Endothelial cell of umbilical vein (primary cell): ENCODE data around the gene MAP6. TPM values are rescaled to one million over a fixed set of nuclear protein-coding genes. Genes with fewer than 3 reads are reported as not detected.

Source experiments
- BruUV-seq: library from RNA; stranded (reverse); fragments of 400-500 nt; replicated peaks from 2 replicates; lab custom pipeline; 2021; lab: Mats Ljungman, UMichigan
- CTCF ChIA-PET: fragments of 300-600, 350-600 bp; sonication (Branson Sonifier 250); formaldehyde crosslinking; loops from one replicate; lab custom pipeline; 2021; ENCODE audit warnings: antibody characterized with exemption, inconsistent platforms; lab: Charles Lee
- POLR2A ChIA-PET: fragments of 300-600, 350-600 bp; sonication (Branson Sonifier 250); formaldehyde crosslinking; loops from one replicate; lab custom pipeline; 2021; ENCODE audit warnings: antibody characterized with exemption, inconsistent platforms; lab: Charles Lee
- DNase-seq: peaks from one replicate; pipeline ENCODE4 v3.0.0-alpha.2; 2011; ENCODE audit warnings: low read depth, low spot score
- FAIRE-seq: peaks from 2 replicates; lab custom pipeline; 2011; peaks lifted over from hg19 to GRCh38; lab: Jason Lieb, UNC
- H2AFZ ChIP-seq: 2 replicates; pipeline ENCODE4 v1.6.0; 2012; ENCODE audit warnings: low read depth, low read length, control low read depth, inconsistent platforms
- H3K27ac ChIP-seq: 2 replicates; pipeline ENCODE4 v1.5.1; 2011; ENCODE audit warnings: low read depth, mild to moderate bottlenecking, control low read depth, low read length, moderate library complexity; ENCODE audit not compliant: insufficient read depth
- H3K27me3 ChIP-seq, 2 experiments: 2 replicates each; pipeline versions ENCODE4 v1.6.0 to v1.6.1; 2011; ENCODE audit warnings: low read length in 2 of 2, mixed read lengths in 1 of 2; ENCODE audit not compliant: control insufficient read depth in 2 of 2, insufficient read depth in 2 of 2
- H3K36me3 ChIP-seq, 2 experiments: 2 replicates in 1 of 2; 3 replicates in 1 of 2; pipeline ENCODE4 v1.5.1; 2011; ENCODE audit warnings: low read length in 2 of 2, mild to moderate bottlenecking in 1 of 2, moderate library complexity in 1 of 2; ENCODE audit not compliant: control insufficient read depth in 2 of 2, insufficient read depth in 2 of 2; ENCODE audit errors: extremely low read depth in 1 of 2
- H3K4me1 ChIP-seq: 3 replicates; pipeline ENCODE4 v1.5.1; 2011; ENCODE audit warnings: mild to moderate bottlenecking, low read length; ENCODE audit not compliant: control insufficient read depth, insufficient read depth; ENCODE audit errors: extremely low read depth
- H3K4me2 ChIP-seq: 2 replicates; pipeline ENCODE4 v1.6.1; 2011; ENCODE audit warnings: low read length, control low read depth, mixed read lengths; ENCODE audit not compliant: insufficient read depth
- H3K4me3 ChIP-seq, 3 experiments: fragments of 200-600 bp in 1 of 3; sonication (generic), shearing (Covaris generic) in 1 of 3; replicated peaks in 1 of 3; 2 replicates each; pipeline ENCODE4 v1.5.1; 2011 to 2016; ENCODE audit warnings: control low read depth in 3 of 3, low read length in 3 of 3, mild to moderate bottlenecking in 2 of 3, inconsistent platforms in 1 of 3, low read depth in 1 of 3, moderate library complexity in 1 of 3; ENCODE audit not compliant: insufficient read depth in 1 of 3
- H3K79me2 ChIP-seq: 2 replicates; pipeline ENCODE4 v1.6.0; 2012; ENCODE audit warnings: low read length, inconsistent platforms; ENCODE audit not compliant: control insufficient read depth, insufficient read depth
- H3K9ac ChIP-seq: replicated peaks from 2 replicates; pipeline ENCODE3; 2011; ENCODE audit warnings: low read length, control low read depth; ENCODE audit not compliant: insufficient read depth; ENCODE audit errors: extremely low read depth
- H3K9me1 ChIP-seq: replicated peaks from 3 replicates; pipeline ENCODE4 v1.6.0; 2011; ENCODE audit warnings: mild to moderate bottlenecking, low read length; ENCODE audit not compliant: control insufficient read depth, insufficient read depth; ENCODE audit errors: extremely low read depth
- H3K9me3 ChIP-seq: replicated peaks from 2 replicates; pipeline ENCODE4 v1.5.1; 2012; ENCODE audit warnings: low read length, inconsistent platforms; ENCODE audit not compliant: control insufficient read depth, insufficient read depth
- H4K20me1 ChIP-seq: replicated peaks from 2 replicates; pipeline ENCODE3; 2011; ENCODE audit warnings: mild to moderate bottlenecking, low read length; ENCODE audit not compliant: control insufficient read depth, insufficient read depth; ENCODE audit errors: extremely low read depth
- CTCF ChIP-seq, 2 donors: IDR thresholded peaks; 1 replicate in 1 of 2; 2 replicates in 1 of 2; pipeline ENCODE4 v1.5.1; 2011; ENCODE audit warnings: low read length in 2 of 2, mild to moderate bottlenecking in 2 of 2, moderate library complexity in 2 of 2, control low read depth in 1 of 2, inconsistent platforms in 1 of 2, low read depth in 1 of 2; ENCODE audit not compliant: insufficient read depth in 1 of 2; ENCODE audit errors: extremely low read depth in 1 of 2
- EZH2 ChIP-seq: IDR thresholded peaks from 2 replicates; pipeline ENCODE4 v1.6.1; 2012; ENCODE audit warnings: borderline replicate concordance, low read depth, mild to moderate bottlenecking, moderate library complexity, low read length, inconsistent platforms; ENCODE audit not compliant: severe bottlenecking
- FOS ChIP-seq: IDR thresholded peaks from 2 replicates; pipeline ENCODE4 v1.6.1; 2011; ENCODE audit warnings: mild to moderate bottlenecking, low read length, moderate library complexity, borderline replicate concordance; ENCODE audit not compliant: insufficient read depth
- GATA2 ChIP-seq: IDR thresholded peaks from 2 replicates; pipeline ENCODE4 v1.7.0; 2011; ENCODE audit warnings: low read depth, mild to moderate bottlenecking, moderate library complexity, mixed read lengths, low read length; ENCODE audit not compliant: insufficient read length, insufficient read depth
- JUN ChIP-seq: IDR thresholded peaks from 2 replicates; pipeline ENCODE4 v1.6.1; 2011; ENCODE audit warnings: borderline replicate concordance, low read depth; ENCODE audit not compliant: insufficient read length, insufficient read depth
- MAX ChIP-seq: IDR thresholded peaks from 2 replicates; pipeline ENCODE4 v1.6.1; 2011; ENCODE audit not compliant: insufficient read depth, insufficient read length
- MYC ChIP-seq: IDR thresholded peaks from one replicate; pipeline ENCODE4 v1.6.1; 2011; ENCODE audit warnings: mild to moderate bottlenecking, low read depth, low read length
- POLR2A ChIP-seq: IDR thresholded peaks from 2 replicates; pipeline ENCODE4 v1.6.1; 2012; ENCODE audit warnings: low read depth, mild to moderate bottlenecking, control low read depth, low read length
- POLR2AphosphoS5 ChIP-seq: IDR thresholded peaks from 2 replicates; pipeline ENCODE4 v1.6.1; 2012; ENCODE audit warnings: low read depth, mild to moderate bottlenecking, control low read depth, low read length, moderate library complexity; ENCODE audit not compliant: insufficient read depth
- dilution Hi-C: fragments of 300-500 bp; cut with MboI; formaldehyde crosslinking; loops from one replicate; pipeline ENCODE4 v1.15.0; 2019; ENCODE audit warnings: low sequenced_read_pairs; ENCODE audit not compliant: extremely low pct_ligation_motif_present
- intact Hi-C: fragments of 100-400 bp; cut with micrococcal nuclease; formaldehyde crosslinking; loops from one replicate; pipeline ENCODE4 v1.10.0; 2022
- polyA plus RNA-seq, 4 experiments: library from polyadenylated mRNA; depleted of rRNA in 3 of 4; stranded (reverse) in 3 of 4; unstranded in 1 of 4; fragments of >200 nt; gene quantifications; 2 replicates each; pipeline versions ENCODE4 v1.2.1 to v1.2.3, GENCODE V29; 2011 to 2012; ENCODE audit warnings: missing spikeins in 1 of 4
- total RNA-seq: library from RNA; stranded (reverse); gene quantifications from 2 replicates; pipeline ENCODE4 v1.2.3, GENCODE V29; 2021

MAP6 gene
- total and polyA plus RNA-seq, 2 donors (not counting 3 experiments of a cell fraction or from before 2014, with no cell fraction given) = 0.12 TPM; not detected in 1

GRCh38 chr11:75665990-75666389 lies 2.8 kb downstream of the MAP6 start:
- BruUV-seq = no TSS peak
- H3K27me3 ChIP-seq = peaks cover 55 to 75% of the 10 kb centered on the region in 2 experiments

More at GRCh38 chr11:75665990-75666389, 2.8 kb downstream of the MAP6 start:
- FAIRE-seq = no peak
- no peak overlapping the region for H3K9ac ChIP-seq
- no peak overlapping the region for H3K27ac ChIP-seq
- ChIA-PET POLR2A (no interaction called here), CTCF (interaction anchor here (1.0 kb wide), 1 partner anchor 40 kb away, joined by 3 read pairs; no protein-coding TSS in a partner anchor)
- H2AFZ ChIP-seq = no peak overlapping the region
- H3K9me1 ChIP-seq = no peaks in the 10 kb centered on the region
- dilution Hi-C loops (no loop called here), intact Hi-C loops (loop anchor here (5.0 kb wide), 1 partner anchor 64 kb away; no protein-coding TSS in a partner anchor)
- H3K36me3 ChIP-seq = no peaks in the 10 kb centered on the region
- H3K4me2 ChIP-seq = no peak overlapping the region
- TF ChIP-seq MYC = no peak
- TF ChIP-seq MAX = no peak
- no peak for TF ChIP-seq FOS
- no peak for TF ChIP-seq POLR2AphosphoS5
- no peak for TF ChIP-seq POLR2A
- no peak for TF ChIP-seq EZH2
- TF ChIP-seq CTCF (IDR thresholded peaks at IDR 0.05; ENCODE audit: extremely low read depth in 1 of 2, insufficient read depth in 1 of 2, low read depth in 1 of 2, low read length in 2 of 2) = no peak
- TF ChIP-seq GATA2 = no peak
- TF ChIP-seq JUN = no peak
- no peaks in the 10 kb centered on the region for H3K9me3 ChIP-seq
- no peaks in the 10 kb centered on the region for H3K79me2 ChIP-seq
- DNase-seq = no peak
- H4K20me1 ChIP-seq = no peaks in the 10 kb centered on the region
- peaks cover 7% of the 10 kb centered on the region for H3K4me1 ChIP-seq
- no peak overlapping the region for H3K4me3 ChIP-seq
